Hematopoietic multipotent progenitor cell treated with erythropoietin and hydrocortisone succinate and interleukin-3 and kit ligand, for 6 days (in vitro differentiated cells): Measurements from ENCODE around the gene EFNA2.

Experiments
- DNase-seq: peaks from one replicate; pipeline ENCODE4 v3.0.0-alpha.2; 2015

The EFNA2 gene

GRCh38 chr19:1249298-1249989 is 36.2 kb upstream of the EFNA2 start:
- peak; percentile 98 for DNase-seq

DNA sequence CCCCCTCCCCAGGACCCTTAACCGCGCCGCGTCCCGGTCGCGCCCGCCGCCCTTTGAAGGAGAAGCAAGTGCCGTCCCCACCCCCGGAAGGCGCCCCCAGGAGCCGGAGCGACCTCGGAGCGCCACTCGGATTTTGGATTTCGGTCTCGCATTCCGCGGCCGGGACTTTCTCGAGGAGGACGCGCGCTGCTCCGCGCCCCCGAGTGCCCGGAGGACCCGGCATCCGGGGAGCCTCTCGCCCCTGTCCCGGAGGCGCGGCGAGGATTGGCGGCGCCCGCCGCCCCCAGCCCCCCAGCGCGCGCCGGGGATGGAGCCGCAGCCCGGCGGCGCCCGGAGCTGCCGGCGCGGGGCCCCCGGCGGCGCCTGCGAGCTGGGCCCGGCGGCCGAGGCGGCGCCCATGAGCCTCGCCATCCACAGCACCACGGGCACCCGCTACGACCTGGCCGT is 35.7 kb upstream of the EFNA2 start:
- DNase-seq = no peak

- peak; percentile 76 for DNase-seq
Measured at GRCh38 chr19:1250437-1251260, 35.0 kb upstream of the EFNA2 start.

- DNase-seq = peak; percentile 88
Measured at GRCh38 chr19:1251330-1252220, 34.1 kb upstream of the EFNA2 start.

- peak; percentile 84 for DNase-seq
Measured at GRCh38 chr19:1252221-1252820, 33.4 kb upstream of the EFNA2 start.

GRCh38 chr19:1252821-1253513 is 32.7 kb upstream of the EFNA2 start:
- peak; percentile 91 for DNase-seq

GRCh38 chr19:1253514-1254080 is 32.1 kb upstream of the EFNA2 start:
- peak; percentile 84 for DNase-seq

GRCh38 chr19:1254081-1254527 is 31.6 kb upstream of the EFNA2 start:
- no peak for DNase-seq

- DNase-seq = no peak
Measured at GRCh38 chr19:1254530-1255185, 31.0 kb upstream of the EFNA2 start.

DNA sequence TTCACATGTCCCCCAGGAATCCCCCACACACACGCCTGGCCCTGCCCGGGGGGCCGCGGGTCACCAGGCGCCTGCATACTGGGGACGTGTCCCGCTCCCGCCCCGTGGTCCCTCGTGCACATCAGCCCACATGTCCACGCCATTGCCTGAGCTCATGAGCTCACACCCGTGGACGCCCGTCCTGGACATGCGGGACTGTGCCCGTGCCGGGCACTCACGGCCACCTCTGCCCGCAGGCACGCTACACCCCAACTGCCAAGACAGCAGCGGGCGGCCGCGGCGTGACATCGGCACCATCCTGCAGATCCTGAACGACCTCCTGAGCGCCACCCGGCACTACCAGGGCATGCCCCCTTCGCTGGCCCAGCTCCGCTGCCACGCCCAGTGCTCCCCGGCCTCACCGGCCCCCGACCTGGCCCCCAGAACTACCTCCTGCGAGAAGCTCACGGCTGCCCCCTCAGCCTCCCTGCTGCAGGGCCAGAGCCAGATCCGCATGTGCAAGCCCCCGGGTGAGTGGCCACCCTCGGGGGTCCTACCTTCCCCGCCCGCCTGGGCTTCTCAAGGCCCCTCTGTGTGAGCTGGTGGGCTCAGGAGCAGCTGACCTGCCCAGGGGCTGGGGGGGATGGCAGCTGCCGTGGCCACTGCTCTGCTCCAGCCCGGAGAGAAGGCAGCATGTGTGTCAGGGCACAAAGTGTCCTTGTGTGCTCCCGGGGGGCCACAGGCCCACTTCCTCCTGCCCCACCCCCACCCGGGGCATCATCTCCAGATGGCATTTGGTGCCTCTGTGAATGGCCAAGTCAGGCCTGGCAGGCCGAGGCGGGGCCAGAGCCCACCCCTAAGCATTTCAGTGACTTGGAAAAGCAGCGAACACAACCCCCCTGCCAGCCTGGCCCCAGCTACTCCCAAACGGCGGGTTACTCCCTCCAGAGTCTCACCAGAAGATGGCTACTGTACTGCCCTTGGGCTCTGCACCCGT is 30.2 kb upstream of the EFNA2 start:
- DNase-seq = no peak

- no peak for DNase-seq
Measured at GRCh38 chr19:1256646-1257474, 28.8 kb upstream of the EFNA2 start.

DNA sequence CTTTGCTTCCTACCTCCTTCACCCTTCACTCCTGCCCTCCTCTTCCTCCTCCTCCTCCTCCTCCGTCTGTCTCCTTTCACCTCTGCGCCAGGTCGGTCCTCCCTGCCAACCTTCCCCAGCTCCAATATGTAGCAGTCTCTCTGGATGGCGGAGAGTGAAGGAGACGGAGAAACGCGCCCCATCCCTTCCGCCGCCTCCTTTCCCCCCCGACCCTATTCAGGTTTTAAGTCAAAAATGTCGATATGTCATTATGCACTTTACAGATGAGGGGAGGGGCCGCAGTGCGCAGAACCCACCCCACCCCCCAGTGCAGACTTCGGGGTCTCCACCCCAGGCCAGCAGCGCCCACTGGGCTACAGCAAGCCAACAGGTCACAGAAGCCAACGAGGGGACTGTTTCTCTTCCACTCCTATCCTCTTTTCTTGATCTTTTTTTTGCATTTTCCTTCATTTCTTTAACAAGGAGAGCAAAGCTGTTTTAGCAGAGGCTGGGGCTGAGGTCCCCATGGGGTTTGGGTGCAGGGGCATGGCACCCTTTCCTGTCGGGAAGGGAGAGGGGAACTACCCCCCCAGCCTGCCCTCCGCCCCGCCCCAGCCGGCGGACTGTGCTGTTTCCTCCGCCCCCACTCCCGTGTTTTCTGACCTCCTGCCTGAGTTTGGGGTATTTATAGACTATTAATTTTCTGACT is 28.1 kb upstream of the EFNA2 start:
- DNase-seq = no peak

DNA sequence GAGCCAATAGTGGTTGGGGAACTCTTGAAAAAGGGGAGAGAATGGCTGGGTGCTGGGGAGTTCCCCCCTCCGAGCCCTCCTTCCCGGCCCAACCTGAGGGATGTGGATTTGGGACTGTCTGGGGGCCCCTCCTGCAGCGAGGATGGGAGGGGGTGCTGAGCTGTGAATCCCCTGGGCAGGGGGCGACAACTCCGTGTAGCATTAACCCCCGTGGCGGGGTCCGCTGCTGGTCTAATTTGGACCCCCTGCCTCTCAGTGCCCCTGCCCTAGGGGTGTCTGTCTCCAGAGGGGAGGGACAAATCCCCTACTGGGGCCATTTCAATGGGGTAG is 27.5 kb upstream of the EFNA2 start:
- DNase-seq = no peak

DNA sequence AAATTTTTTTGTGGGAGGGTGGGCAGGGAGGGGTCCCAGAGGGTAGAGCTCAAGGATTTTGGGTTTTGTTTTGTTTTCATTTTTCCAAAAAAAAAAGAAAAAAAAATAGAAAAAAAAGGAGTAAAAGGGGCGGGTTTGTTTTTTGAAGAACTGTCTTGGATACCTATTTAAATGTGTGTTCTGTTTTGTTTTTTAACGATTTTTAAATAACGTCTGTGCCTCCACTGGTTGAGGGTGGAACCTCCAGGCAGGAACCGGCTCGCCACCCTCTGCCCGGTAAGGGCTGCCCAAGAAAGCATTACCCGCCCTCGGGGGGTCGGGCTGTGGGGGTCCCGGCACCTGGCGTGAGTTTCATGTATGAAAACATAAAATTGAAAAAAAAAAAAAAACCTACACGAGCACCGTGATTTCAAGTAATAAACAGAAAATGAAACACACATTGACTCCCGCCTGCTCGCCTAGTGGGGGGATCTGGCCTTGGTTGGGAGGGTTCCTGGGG is 26.9 kb upstream of the EFNA2 start:
- DNase-seq = peak; percentile 43

GRCh38 chr19:1259206-1259875 is 26.3 kb upstream of the EFNA2 start:
- DNase-seq = peak; percentile 81

- DNase-seq = peak; percentile 30
Measured at GRCh38 chr19:1259876-1260748, 25.6 kb upstream of the EFNA2 start.
